CD4-positive, alpha-beta memory T cell (primary cell): Measurements from ENCODE around the gene NCEH1. TPM values are rescaled to one million over a fixed set of nuclear protein-coding genes. Genes with fewer than 3 reads are reported as not detected.

Experiments used
- CTCF ChIA-PET: fragments of 350-600 bp; sonication (Branson Sonifier 250); formaldehyde crosslinking; loops from one replicate; lab custom pipeline; 2021; ENCODE audit warnings: inconsistent platforms; ENCODE audit not compliant: partially characterized antibody; lab: Charles Lee
- POLR2A ChIA-PET: fragments of 350-600 bp; sonication (Branson Sonifier 250); formaldehyde crosslinking; loops from one replicate; lab custom pipeline; 2021; ENCODE audit not compliant: partially characterized antibody; lab: Charles Lee
- DNase-seq, 5 donors: peaks; one replicate each; pipeline versions ENCODE4 v3.0.0 to v3.0.0-alpha.2; 2020 to 2022; ENCODE audit warnings: mixed read lengths in 1 of 5
- H3K27ac ChIP-seq: one replicate; pipeline ENCODE4 v1.7.0; 2013; ENCODE audit warnings: low read depth, low read length
- H3K27me3 ChIP-seq: 2 replicates; pipeline ENCODE4 v1.7.0; 2013; ENCODE audit warnings: mild to moderate bottlenecking, low read length, moderate library complexity; ENCODE audit not compliant: insufficient read depth
- H3K36me3 ChIP-seq: 2 replicates; pipeline ENCODE4 v1.7.0; 2013; ENCODE audit warnings: mild to moderate bottlenecking, low read length, moderate library complexity; ENCODE audit not compliant: insufficient read depth
- H3K4me1 ChIP-seq: 2 replicates; pipeline ENCODE4 v1.7.0; 2013; ENCODE audit warnings: mild to moderate bottlenecking, low read length, moderate library complexity; ENCODE audit not compliant: insufficient read depth
- H3K4me3 ChIP-seq, 2 donors: one replicate each; pipeline ENCODE4 v1.7.0; 2013; ENCODE audit warnings: low read length in 2 of 2, mild to moderate bottlenecking in 1 of 2
- H3K9me3 ChIP-seq, 2 donors: one replicate each; pipeline ENCODE4 v1.7.0; 2013; ENCODE audit warnings: low read length in 2 of 2, control low read depth in 1 of 2; ENCODE audit not compliant: control insufficient read depth in 1 of 2
- H3K27ac Mint-ChIP-seq, 7 donors: one replicate each; pipeline ENCODE4 v1.8.0; 2020 to 2021; ENCODE audit warnings: mixed read lengths in 7 of 7, mild to moderate bottlenecking in 6 of 7, inconsistent platforms in 3 of 7, moderate library complexity in 3 of 7
- H3K27me3 Mint-ChIP-seq, 2 donors: one replicate each; pipeline ENCODE4 v1.8.0; 2020 to 2021; ENCODE audit warnings: mixed read lengths in 2 of 2
- H3K36me3 Mint-ChIP-seq, 2 donors: one replicate each; pipeline ENCODE4 v1.8.0; 2020 to 2021; ENCODE audit warnings: mixed read lengths in 2 of 2, inconsistent platforms in 1 of 2, mild to moderate bottlenecking in 1 of 2
- H3K4me1 Mint-ChIP-seq, 4 donors: one replicate each; pipeline ENCODE4 v1.8.0; 2020 to 2021; ENCODE audit warnings: mixed read lengths in 4 of 4, mild to moderate bottlenecking in 1 of 4
- H3K4me3 Mint-ChIP-seq, 8 donors: one replicate each; pipeline ENCODE4 v1.8.0; 2020 to 2021; ENCODE audit warnings: mixed read lengths in 8 of 8, mild to moderate bottlenecking in 7 of 8, moderate library complexity in 6 of 8, inconsistent platforms in 3 of 8
- H3K9me3 Mint-ChIP-seq, 8 donors: one replicate each; pipeline ENCODE4 v1.8.0; 2020 to 2021; ENCODE audit warnings: mixed read lengths in 8 of 8, mild to moderate bottlenecking in 5 of 8, inconsistent platforms in 3 of 8, moderate library complexity in 1 of 8
- intact Hi-C: fragments of 100-400 bp; cut with micrococcal nuclease; formaldehyde crosslinking; loops from one replicate; pipeline ENCODE4 v1.15.1; 2023
- polyA plus RNA-seq, 2 donors: library from polyadenylated mRNA; unstranded; fragments of 300-500 nt; fragmentation: Illumina TruSeq; gene quantifications; one replicate each; pipeline ENCODE4 v1.2.3, GENCODE V29; 2021
- total RNA-seq, 2 experiments: library from RNA; stranded (reverse); gene quantifications; one replicate each; pipeline ENCODE4 v1.2.3, GENCODE V29; 2021

Gene NCEH1
- total and polyA plus RNA-seq, 4 experiments from 2014 or later = 2.1 to 5.1 (median 3.4) TPM

DNA sequence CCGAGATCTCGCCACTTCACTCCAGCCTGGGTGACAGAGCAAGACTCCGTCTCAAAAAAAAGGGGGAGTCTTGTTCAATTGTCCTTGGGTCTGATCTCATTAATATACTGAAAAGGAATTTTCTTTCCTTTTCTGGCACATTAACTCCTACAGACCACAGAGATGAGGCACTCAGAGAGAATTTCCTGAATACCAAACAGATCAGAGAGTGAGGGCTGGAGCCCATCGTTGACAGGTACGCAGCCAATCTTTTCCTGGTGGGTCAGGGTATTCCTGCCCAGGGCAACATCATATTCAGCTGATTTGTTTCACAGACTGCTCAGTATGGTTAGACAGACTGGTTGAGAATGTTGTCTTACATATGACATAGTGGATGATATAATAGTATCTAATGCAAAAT is 104.8 kb downstream of the NCEH1 start:
- Histone ChIP-seq H3K4me3 (no peak overlapping the region), H3K4me1 (no peaks in the 10 kb centered on the region), H3K27ac (no peak overlapping the region), H3K9me3 (no peaks in the 10 kb centered on the region), H3K27me3 (no peaks in the 10 kb centered on the region), H3K36me3 (no peaks in the 10 kb centered on the region)
- ChIA-PET CTCF (interaction anchor here (0.6 to 7.3 kb wide), 4 partner anchors 10 to 128 kb away, joined by 3 to 37 read pairs (median 4); no protein-coding TSS in a partner anchor), POLR2A (no interaction called here)
- no peaks in the 10 kb centered on the region for H3K27me3 Mint-ChIP-seq
- H3K4me3 Mint-ChIP-seq = no peak overlapping the region
- peaks cover 0 to 8% (median 6%) of the 10 kb centered on the region in 8 donors for H3K9me3 Mint-ChIP-seq
- no peaks in the 10 kb centered on the region for H3K4me1 Mint-ChIP-seq
- H3K27ac Mint-ChIP-seq = no peak overlapping the region
- intact Hi-C loops = no loop called here
- peaks cover 0 to 4% of the 10 kb centered on the region in 2 donors for H3K36me3 Mint-ChIP-seq
- DNase-seq = no peak

DNA sequence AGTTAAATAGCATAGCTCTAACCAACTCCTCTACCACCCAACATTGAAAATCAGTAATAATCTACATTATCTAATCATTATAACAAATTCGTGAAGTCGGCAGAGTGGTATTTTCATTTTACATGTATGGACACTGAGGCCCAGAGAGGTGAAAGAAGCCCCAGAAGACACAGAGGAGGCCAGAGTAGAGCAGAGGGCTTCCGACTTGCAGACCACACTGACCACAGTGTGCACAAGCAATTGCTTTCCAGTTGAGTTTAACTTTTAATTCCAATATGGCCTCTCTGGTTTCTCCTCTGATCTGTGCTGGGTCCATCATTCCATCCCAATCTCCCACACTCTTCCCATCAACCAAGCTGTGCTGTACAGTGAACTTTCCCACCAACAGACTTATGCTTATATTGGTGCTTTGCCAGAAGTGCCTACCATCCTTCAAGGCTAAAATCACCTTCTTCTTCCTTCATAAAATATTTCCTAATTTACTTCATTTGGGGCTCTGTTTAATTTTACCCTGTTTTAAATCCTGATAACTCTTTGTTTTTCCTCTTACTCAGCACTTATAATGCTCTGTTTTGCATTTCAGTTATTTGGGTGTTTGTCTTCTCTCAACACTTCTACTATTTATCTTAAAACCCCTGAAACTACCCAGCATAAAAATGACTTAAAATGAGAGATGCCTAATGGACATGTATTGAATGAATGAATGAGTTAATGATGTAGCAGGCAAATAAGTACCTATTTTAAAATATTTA is 105.8 kb downstream of the NCEH1 start:
- H3K27me3 Mint-ChIP-seq = no peaks in the 10 kb centered on the region
- intact Hi-C loops = no loop called here
- ChIA-PET CTCF (interaction anchor here (0.6 to 7.3 kb wide), 3 partner anchors 9 to 17 kb away, joined by 4 to 37 read pairs (median 4); no protein-coding TSS in a partner anchor), POLR2A (no interaction called here)
- no peak for DNase-seq
- no peaks in the 10 kb centered on the region for H3K36me3 Mint-ChIP-seq
- H3K4me3 Mint-ChIP-seq = no peak overlapping the region
- H3K4me1 Mint-ChIP-seq = no peaks in the 10 kb centered on the region
- Histone ChIP-seq H3K4me3 (no peak overlapping the region), H3K9me3 (no peaks in the 10 kb centered on the region), H3K36me3 (no peaks in the 10 kb centered on the region), H3K27me3 (no peaks in the 10 kb centered on the region), H3K4me1 (no peaks in the 10 kb centered on the region), H3K27ac (no peak overlapping the region)
- peak overlapping the region in 1 of 7 donors; percentile 54 for H3K27ac Mint-ChIP-seq
- no peaks in the 10 kb centered on the region for H3K9me3 Mint-ChIP-seq

DNA sequence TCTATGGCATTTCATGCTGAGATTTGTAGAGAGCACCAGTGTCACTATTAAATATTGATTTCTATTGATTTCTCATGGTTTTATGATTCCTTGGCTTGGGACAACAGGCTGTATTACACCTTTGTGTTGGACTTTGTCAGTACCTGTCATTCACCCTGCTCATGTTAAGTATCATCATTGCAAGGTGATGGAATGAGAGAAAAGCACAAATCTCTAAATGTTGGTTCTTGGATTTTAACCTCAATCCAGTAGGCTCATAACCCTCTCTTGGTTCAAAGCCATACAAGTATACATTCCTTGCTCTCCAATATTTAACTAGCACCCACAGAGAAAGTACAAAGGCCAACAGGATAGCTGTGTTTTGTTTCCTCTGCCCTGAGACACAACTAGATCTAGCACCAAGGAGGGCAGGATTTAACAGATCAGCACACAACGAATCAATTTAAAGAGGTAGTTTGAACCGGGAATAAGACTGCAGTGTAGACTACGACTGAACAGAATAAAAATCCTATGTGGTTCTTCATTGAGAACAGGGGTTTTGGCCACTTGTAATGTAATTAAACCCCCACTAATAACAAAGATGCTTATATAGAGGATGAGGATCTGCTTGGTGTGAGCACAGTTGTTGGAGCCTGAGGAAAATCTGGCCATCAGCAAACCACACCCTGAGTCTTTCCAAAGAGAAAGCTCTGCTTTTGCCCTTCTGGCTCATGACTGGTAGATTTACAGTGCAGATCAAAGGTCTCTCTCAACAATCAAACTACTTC is 109.6 kb downstream of the NCEH1 start:
- DNase-seq = no peak
- Histone ChIP-seq H3K27ac (no peak overlapping the region), H3K36me3 (no peaks in the 10 kb centered on the region), H3K4me1 (no peaks in the 10 kb centered on the region), H3K4me3 (no peak overlapping the region), H3K27me3 (no peaks in the 10 kb centered on the region), H3K9me3 (no peaks in the 10 kb centered on the region)
- Mint-ChIP-seq H3K4me3 (no peak overlapping the region), H3K4me1 (peaks cover 2 to 4% (median 2%) of the 10 kb centered on the region in 4 donors), H3K9me3 (no peaks in the 10 kb centered on the region), H3K36me3 (no peaks in the 10 kb centered on the region), H3K27ac (no peak overlapping the region), H3K27me3 (no peaks in the 10 kb centered on the region)
- ChIA-PET POLR2A (no interaction called here), CTCF (interaction anchor here (1.0 to 2.2 kb wide), 4 partner anchors 21 to 114 kb away, joined by 3 to 8 read pairs (median 6); no protein-coding TSS in a partner anchor)
- intact Hi-C loops = no loop called here

DNA sequence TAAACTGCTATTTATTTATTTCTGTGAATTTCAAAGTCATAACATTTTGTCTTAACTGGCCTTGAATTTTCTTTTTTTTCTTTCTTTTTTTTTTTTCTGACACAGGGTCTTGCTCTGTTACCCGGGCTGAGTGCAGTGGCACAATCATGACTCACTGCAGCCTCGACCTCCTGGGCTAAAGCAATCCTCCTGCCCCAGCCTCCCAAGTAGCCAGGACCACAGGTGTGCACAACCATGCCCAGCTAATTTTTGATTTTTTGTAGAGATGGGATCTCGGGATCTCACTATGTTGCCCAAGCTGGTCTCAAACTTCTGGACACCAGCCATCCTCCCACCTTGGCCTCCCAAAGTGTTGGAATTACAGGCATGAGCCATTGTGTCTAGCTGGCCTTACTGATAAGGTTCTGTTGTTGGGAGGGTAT is 110.2 kb downstream of the NCEH1 start:
- ChIA-PET CTCF (interaction anchor here (1.1 kb wide), 1 partner anchor 111 kb away, joined by 3 read pairs; no protein-coding TSS in a partner anchor), POLR2A (interaction anchor here (1.2 kb wide), 1 partner anchor 13 kb away, joined by 3 read pairs; no protein-coding TSS in a partner anchor)
- Mint-ChIP-seq H3K4me1 (peaks cover 4 to 10% (median 7%) of the 10 kb centered on the region in 4 donors), H3K27me3 (no peaks in the 10 kb centered on the region), H3K36me3 (no peaks in the 10 kb centered on the region), H3K27ac (no peak overlapping the region), H3K9me3 (no peaks in the 10 kb centered on the region), H3K4me3 (no peak overlapping the region)
- Histone ChIP-seq H3K27me3 (no peaks in the 10 kb centered on the region), H3K9me3 (no peaks in the 10 kb centered on the region), H3K27ac (no peak overlapping the region), H3K4me3 (no peak overlapping the region), H3K4me1 (peaks cover 3% of the 10 kb centered on the region), H3K36me3 (no peaks in the 10 kb centered on the region)
- no peak for DNase-seq
- intact Hi-C loops = no loop called here

DNA sequence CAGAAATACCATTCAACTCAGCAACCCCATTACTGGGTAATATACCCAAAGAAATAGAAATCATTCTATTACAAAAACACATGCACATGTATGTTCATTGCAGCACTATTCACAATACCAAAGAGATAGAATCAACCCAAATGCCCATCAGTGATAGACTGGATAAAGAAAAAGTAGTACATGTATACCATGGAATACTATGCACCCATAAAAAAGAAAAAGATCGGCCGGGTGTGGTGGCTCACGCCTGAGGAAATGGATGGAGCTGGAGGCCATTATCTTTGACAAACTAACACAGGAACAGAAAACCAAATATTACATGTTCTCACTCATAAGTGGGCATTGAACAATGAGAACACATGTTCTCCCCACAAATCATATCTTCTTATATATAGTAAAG is 112.0 kb downstream of the NCEH1 start:
- no peaks in the 10 kb centered on the region for H3K36me3 ChIP-seq
- peaks cover 14 to 27% (median 19%) of the 10 kb centered on the region in 4 donors for H3K4me1 Mint-ChIP-seq
- H3K27ac ChIP-seq = no peak overlapping the region
- no peaks in the 10 kb centered on the region for H3K27me3 Mint-ChIP-seq
- DNase-seq = no peak
- ChIA-PET CTCF (interaction anchor here (0.5 kb wide), 1 partner anchor 556 kb away, joined by 3 read pairs; no protein-coding TSS in a partner anchor), POLR2A (no interaction called here)
- H3K9me3 Mint-ChIP-seq = no peaks in the 10 kb centered on the region
- intact Hi-C loops = no loop called here
- H3K4me1 ChIP-seq = peaks cover 18% of the 10 kb centered on the region
- no peaks in the 10 kb centered on the region for H3K27me3 ChIP-seq
- no peaks in the 10 kb centered on the region for H3K9me3 ChIP-seq
- H3K4me3 ChIP-seq = no peak overlapping the region
- H3K27ac Mint-ChIP-seq = no peak overlapping the region
- H3K4me3 Mint-ChIP-seq = no peak overlapping the region
- H3K36me3 Mint-ChIP-seq = no peaks in the 10 kb centered on the region

DNA sequence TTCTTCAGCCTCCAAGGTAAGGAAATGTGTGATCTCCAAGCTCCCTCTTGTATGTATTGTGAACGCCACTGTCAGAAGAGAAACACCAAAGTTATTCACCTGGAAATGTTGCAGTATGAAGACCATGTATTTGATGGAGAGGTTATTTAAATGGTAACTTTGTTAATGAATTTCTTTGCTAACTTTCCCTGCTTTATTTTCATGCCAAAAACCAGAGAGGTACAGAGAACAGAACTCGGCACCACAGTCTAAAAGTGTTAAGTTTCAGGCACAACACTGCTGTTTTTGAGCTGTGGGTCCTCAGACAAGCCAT is 114.5 kb downstream of the NCEH1 start:
- no peaks in the 10 kb centered on the region for H3K9me3 Mint-ChIP-seq
- no peaks in the 10 kb centered on the region for H3K9me3 ChIP-seq
- peaks cover 30 to 53% (median 43%) of the 10 kb centered on the region in 4 donors for H3K4me1 Mint-ChIP-seq
- peak overlapping the region; percentile 54 for H3K27ac ChIP-seq
- no peaks in the 10 kb centered on the region for H3K36me3 ChIP-seq
- H3K4me3 ChIP-seq = no peak overlapping the region
- ChIA-PET POLR2A (interaction anchor here (0.8 to 8.0 kb wide), 16 partner anchors 34 to 255 kb away, joined by 3 to 166 read pairs (median 6); partner anchors contain the start of gene TNFSF10), CTCF (interaction anchor here (0.6 to 7.9 kb wide), 36 partner anchors 10 to 489 kb away, joined by 3 to 174 read pairs (median 12); partner anchors contain the start of gene TNFSF10)
- no peaks in the 10 kb centered on the region for H3K27me3 ChIP-seq
- H3K27ac Mint-ChIP-seq = peak overlapping the region in 6 of 7 donors; percentile 79 to 96 (median 92)
- peak overlapping the region in 3 of 8 donors; percentile 83 to 93 (median 92) for H3K4me3 Mint-ChIP-seq
- H3K36me3 Mint-ChIP-seq = peaks cover 0 to 6% of the 10 kb centered on the region in 2 donors
- intact Hi-C loops = loop anchor here (1.0 to 2.0 kb wide), 4 partner anchors 70 to 264 kb away; no protein-coding TSS in a partner anchor
- H3K4me1 ChIP-seq = peaks cover 43% of the 10 kb centered on the region
- DNase-seq = no peak
- no peaks in the 10 kb centered on the region for H3K27me3 Mint-ChIP-seq
